Omental fat pad (tissue), 4 donors: ENCODE results near the gene PGBD1. TPM values are rescaled to one million over a fixed set of nuclear protein-coding genes. Genes with fewer than 3 reads are reported as not detected.
"Not testable (repeated sequence)": the region's sequence is repeated elsewhere in the genome, so short reads cannot be mapped to it uniquely, and the experiment has no call there.

Experiments used
- ATAC-seq: fragments of 150-250 bp; one replicate; pipeline ENCODE4 v1.9.1; 2016; ENCODE audit warnings: mild to moderate bottlenecking, moderate library complexity; ENCODE audit not compliant: low FRiP score
- DNase-seq: peaks from one replicate; pipeline ENCODE4 v3.0.0-alpha.2; 2019; ENCODE audit warnings: low spot score
- CTCF ChIP-seq, 3 donors: fragments of 450-650 bp; IDR thresholded peaks; one replicate each; pipeline ENCODE4 v1.5.1; 2016 to 2017; ENCODE audit warnings: antibody characterized with exemption in 3 of 3, mild to moderate bottlenecking in 3 of 3, moderate library complexity in 2 of 3
- total RNA-seq, 4 donors: library from RNA; depleted of rRNA; stranded (reverse); fragments of >200 nt; gene quantifications; one replicate each; pipeline ENCODE4 v1.1.0, GENCODE V29; 2016

The PGBD1 gene
- total RNA-seq, 4 donors from 2014 or later, result 3.0 to 5.4 (median 4.4) TPM

GRCh38 chr6:28295326-28295725 lies 14.0 kb downstream of the PGBD1 start:
- no peak for TF ChIP-seq CTCF (IDR thresholded peaks at IDR 0.05)
- no peak for DNase-seq
- ATAC-seq, result no peak

GRCh38 chr6:28296520-28297060 lies 15.2 kb downstream of the PGBD1 start:
- DNase-seq, result no peak
- no peak for ATAC-seq
- no peak for TF ChIP-seq CTCF (IDR thresholded peaks at IDR 0.05)

- DNase-seq, result no peak
- no peak for ATAC-seq
- no peak for TF ChIP-seq CTCF (IDR thresholded peaks at IDR 0.05)
Observed at GRCh38 chr6:28303570-28303969, 22.2 kb downstream of the PGBD1 start.

- ATAC-seq, DNase-seq: not testable (repeated sequence)
Observed at GRCh38 chr6:28306363-28306762, 25.0 kb downstream of the PGBD1 start.

- ATAC-seq (no peak), DNase-seq (no peak)
- TF ChIP-seq CTCF (IDR thresholded peaks at IDR 0.05), result no peak
Observed at GRCh38 chr6:28311139-28311823, 29.9 kb downstream of the PGBD1 start.

GRCh38 chr6:28312939-28313338 lies 31.6 kb downstream of the PGBD1 start:
- DNase-seq, result no peak
- ATAC-seq, result no peak
- no peak for TF ChIP-seq CTCF (IDR thresholded peaks at IDR 0.05)

GRCh38 chr6:28315628-28316027 lies 34.3 kb downstream of the PGBD1 start:
- DNase-seq (no peak), ATAC-seq (no peak)
- TF ChIP-seq CTCF (IDR thresholded peaks at IDR 0.05), result no peak

GRCh38 chr6:28317866-28318265 lies 36.5 kb downstream of the PGBD1 start:
- ATAC-seq, DNase-seq: not testable (repeated sequence)
